Measurements from ENCODE around the gene TRMO. TPM values are rescaled to one million over a fixed set of nuclear protein-coding genes. Genes with fewer than 3 reads are reported as not detected.

TRMO gene
- total RNA-seq, 2 donors from 2014 or later = 14.5 to 17.1 TPM

DNA sequence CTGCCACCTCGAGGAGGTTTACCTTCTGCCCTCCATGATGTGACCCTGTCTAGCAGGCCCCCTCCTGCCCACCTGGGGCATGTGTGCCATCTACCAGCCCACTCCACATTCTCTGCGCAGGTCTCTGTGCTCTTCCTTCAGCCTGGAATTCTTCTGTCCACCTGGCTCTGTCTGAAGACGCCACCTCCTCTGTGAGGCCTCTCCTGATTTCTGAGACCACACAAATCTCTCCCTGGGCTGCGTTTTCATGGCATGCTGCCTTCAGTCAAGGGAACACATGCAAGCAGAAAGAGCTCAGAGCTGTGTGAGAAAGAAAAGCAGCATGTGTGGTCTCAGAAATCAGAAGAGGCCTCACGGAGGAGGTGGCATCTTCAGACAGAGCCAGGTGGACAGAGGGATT, 47.2 kb downstream of the TRMO start:
- ATAC-seq (no peak), DNase-seq (no peak)
- TF ChIP-seq, protein P1, sequence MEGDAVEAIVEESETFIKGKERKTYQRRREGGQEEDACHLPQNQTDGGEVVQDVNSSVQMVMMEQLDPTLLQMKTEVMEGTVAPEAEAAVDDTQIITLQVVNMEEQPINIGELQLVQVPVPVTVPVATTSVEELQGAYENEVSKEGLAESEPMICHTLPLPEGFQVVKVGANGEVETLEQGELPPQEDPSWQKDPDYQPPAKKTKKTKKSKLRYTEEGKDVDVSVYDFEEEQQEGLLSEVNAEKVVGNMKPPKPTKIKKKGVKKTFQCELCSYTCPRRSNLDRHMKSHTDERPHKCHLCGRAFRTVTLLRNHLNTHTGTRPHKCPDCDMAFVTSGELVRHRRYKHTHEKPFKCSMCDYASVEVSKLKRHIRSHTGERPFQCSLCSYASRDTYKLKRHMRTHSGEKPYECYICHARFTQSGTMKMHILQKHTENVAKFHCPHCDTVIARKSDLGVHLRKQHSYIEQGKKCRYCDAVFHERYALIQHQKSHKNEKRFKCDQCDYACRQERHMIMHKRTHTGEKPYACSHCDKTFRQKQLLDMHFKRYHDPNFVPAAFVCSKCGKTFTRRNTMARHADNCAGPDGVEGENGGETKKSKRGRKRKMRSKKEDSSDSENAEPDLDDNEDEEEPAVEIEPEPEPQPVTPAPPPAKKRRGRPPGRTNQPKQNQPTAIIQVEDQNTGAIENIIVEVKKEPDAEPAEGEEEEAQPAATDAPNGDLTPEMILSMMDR (IDR thresholded peaks at IDR 0.05) = no peak
- no peak for TF ChIP-seq POLR2A (IDR thresholded peaks at IDR 0.05)
- Histone ChIP-seq H3K9me3 (no peaks in the 10 kb centered on the region), H3K4me3 (no peak overlapping the region), H3K36me3 (replicated peaks in 1 of 2; ENCODE audit: insufficient read depth in 1 of 2, low read depth in 2 of 2) (no peaks in the 10 kb centered on the region), H3K4me1 (no peaks in the 10 kb centered on the region), H3K27ac (no peak overlapping the region), H3K27me3 (no peaks in the 10 kb centered on the region)
- 84 to 87% methylated on average over 5 of the region's 5 CpGs for WGBS, 2 donors
- intact Hi-C loops (cut with DNase I) = no loop called here

DNA sequence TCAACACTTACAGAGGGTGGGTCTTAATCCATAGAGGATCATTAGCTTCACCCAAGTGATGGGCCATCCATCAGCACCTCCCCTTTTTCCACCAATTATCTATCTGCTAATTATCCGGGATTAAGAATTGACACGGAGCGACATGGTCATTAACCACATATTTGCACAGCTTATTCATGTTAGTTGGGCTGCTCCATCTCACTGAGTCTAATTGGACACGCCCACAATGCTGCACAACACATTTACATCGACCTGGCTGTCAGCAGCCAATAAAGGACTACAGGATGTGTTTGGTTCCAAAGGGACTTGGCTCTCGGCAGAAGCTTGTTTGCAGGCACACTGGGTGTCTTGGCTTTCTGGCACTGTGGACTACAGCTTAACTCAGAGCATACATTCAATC, 47.7 kb downstream of the TRMO start:
- WGBS, 2 donors = 74 to 80% methylated on average over 6 of the region's 6 CpGs
- Histone ChIP-seq H3K4me1 (no peaks in the 10 kb centered on the region), H3K27ac (no peak overlapping the region), H3K27me3 (no peaks in the 10 kb centered on the region), H3K36me3 (replicated peaks in 1 of 2; ENCODE audit: insufficient read depth in 1 of 2, low read depth in 2 of 2) (no peaks in the 10 kb centered on the region), H3K9me3 (no peaks in the 10 kb centered on the region), H3K4me3 (no peak overlapping the region)
- intact Hi-C loops (cut with DNase I) = no loop called here
- DNase-seq = no peak
- TF ChIP-seq, protein P1 (IDR thresholded peaks at IDR 0.05) = no peak
- TF ChIP-seq POLR2A (IDR thresholded peaks at IDR 0.05) = no peak
- ATAC-seq = no peak

DNA sequence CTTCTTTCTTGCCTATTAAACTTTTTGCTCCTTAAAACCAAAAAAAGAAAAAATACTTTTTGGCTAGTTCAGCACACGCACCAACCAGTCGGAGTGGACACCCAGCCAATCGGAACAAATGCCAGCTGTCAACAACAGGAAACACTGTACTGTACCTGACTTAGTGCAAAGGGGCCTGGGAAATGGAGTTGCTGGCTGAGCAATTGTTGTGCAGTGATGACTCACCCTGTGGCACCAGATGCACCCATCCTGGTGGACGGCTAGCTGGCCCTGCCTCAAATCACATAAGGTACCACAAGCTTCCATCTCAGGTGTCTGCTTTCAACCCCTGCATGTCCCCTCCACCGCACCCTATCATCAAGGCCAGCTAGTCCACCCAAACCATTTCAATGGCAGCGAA, 48.4 kb downstream of the TRMO start:
- DNase-seq (no peak), ATAC-seq (no peak)
- TF ChIP-seq POLR2A (IDR thresholded peaks at IDR 0.05) = no peak
- TF ChIP-seq, protein P1 (IDR thresholded peaks at IDR 0.05) = no peak
- Histone ChIP-seq H3K9me3 (no peaks in the 10 kb centered on the region), H3K4me1 (no peaks in the 10 kb centered on the region), H3K4me3 (no peak overlapping the region), H3K36me3 (replicated peaks in 1 of 2; ENCODE audit: insufficient read depth in 1 of 2, low read depth in 2 of 2) (no peaks in the 10 kb centered on the region), H3K27me3 (no peaks in the 10 kb centered on the region), H3K27ac (no peak overlapping the region)
- intact Hi-C loops (cut with DNase I) = no loop called here
- WGBS, 2 donors = 79 to 91% methylated on average over 5 to 6 of the region's 6 CpGs

DNA sequence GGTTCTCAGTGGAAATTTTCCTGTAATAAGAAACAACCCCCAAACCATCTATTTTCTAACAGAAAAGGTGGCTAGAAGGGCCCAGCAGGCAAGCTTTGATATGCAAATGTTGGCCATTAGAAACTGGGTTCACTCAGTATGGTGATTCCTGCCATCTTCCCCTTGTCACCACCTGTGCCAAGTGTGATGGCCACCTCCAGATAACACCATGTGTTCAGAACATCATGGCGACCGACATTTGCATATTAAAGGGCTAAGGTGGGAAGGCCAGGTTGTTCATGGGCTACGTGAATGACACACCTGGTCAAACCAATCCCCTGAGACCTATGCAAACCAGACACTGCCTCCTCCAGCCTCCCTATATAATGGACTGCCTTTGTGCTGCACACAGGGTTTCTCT, 48.9 kb downstream of the TRMO start:
- ATAC-seq (no peak), DNase-seq (no peak)
- TF ChIP-seq, protein P1 (IDR thresholded peaks at IDR 0.05) = no peak
- no peak for TF ChIP-seq POLR2A (IDR thresholded peaks at IDR 0.05)
- H3K4me3 ChIP-seq = no peak overlapping the region
- no peaks in the 10 kb centered on the region for H3K36me3 ChIP-seq (replicated peaks in 1 of 2; ENCODE audit: insufficient read depth in 1 of 2, low read depth in 2 of 2)
- H3K27ac ChIP-seq = no peak overlapping the region
- intact Hi-C loops (cut with DNase I) = no loop called here
- no peaks in the 10 kb centered on the region for H3K27me3 ChIP-seq
- no peaks in the 10 kb centered on the region for H3K9me3 ChIP-seq
- no peaks in the 10 kb centered on the region for H3K4me1 ChIP-seq
- 83 to 94% methylated on average over 3 of the region's 3 CpGs for WGBS, 2 donors

DNA sequence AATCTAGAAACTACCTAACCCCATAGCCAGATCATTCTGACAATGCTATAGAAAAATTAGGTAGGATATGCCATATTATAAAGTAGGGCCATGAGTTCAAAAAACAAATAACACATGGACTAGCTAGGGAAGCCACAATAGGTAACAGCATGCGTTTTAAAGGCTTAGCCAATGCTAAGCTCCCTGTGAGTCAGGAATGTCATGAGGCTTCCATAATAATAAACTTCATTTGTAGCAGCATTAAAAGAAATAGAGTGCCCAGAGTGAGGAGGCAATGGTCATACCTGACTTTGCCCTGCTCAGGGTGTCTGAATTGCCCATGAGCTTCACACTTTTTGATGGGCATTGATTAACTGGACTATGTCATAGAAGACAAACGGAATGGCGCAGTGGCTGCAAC, 53.4 kb downstream of the TRMO start:
- TF ChIP-seq, protein P1 (IDR thresholded peaks at IDR 0.05) = no peak
- no peak for TF ChIP-seq POLR2A (IDR thresholded peaks at IDR 0.05)
- DNase-seq (no peak), ATAC-seq (no peak)
- intact Hi-C loops (cut with DNase I) = no loop called here
- Histone ChIP-seq H3K27me3 (no peaks in the 10 kb centered on the region), H3K4me3 (no peak overlapping the region), H3K9me3 (peaks cover 0 to 13% (median 0%) of the 10 kb centered on the region in 3 donors), H3K36me3 (replicated peaks in 1 of 2; ENCODE audit: insufficient read depth in 1 of 2, low read depth in 2 of 2) (no peaks in the 10 kb centered on the region), H3K4me1 (no peaks in the 10 kb centered on the region), H3K27ac (no peak overlapping the region)
- 85 to 95% methylated on average over 3 of the region's 3 CpGs for WGBS, 2 donors

All from body of pancreas (tissue), 4 donors.